Hepatocyte (in vitro differentiated cells): ENCODE measurements around the gene PCNT. TPM values are rescaled to one million over a fixed set of nuclear protein-coding genes. Genes with fewer than 3 reads are reported as not detected.

Source experiments
- DNase-seq: peaks from one replicate; pipeline ENCODE4 v3.0.0-alpha.2; 2016; ENCODE audit warnings: low spot score
- H2AFZ ChIP-seq: fragments of 200-600 bp; sonication (generic); 2 replicates; pipeline ENCODE4 v1.6.0; 2016; ENCODE audit warnings: antibody characterized with exemption, mild to moderate bottlenecking
- H3K27ac ChIP-seq: fragments of 200-600 bp; sonication (generic); 2 replicates; pipeline ENCODE4 v1.5.1; 2016; ENCODE audit warnings: mild to moderate bottlenecking
- H3K27me3 ChIP-seq: fragments of 200-600 bp; sonication (generic); 2 replicates; pipeline ENCODE4 v1.6.1; 2016
- H3K36me3 ChIP-seq: fragments of 200-600 bp; sonication (generic); replicated peaks from 2 replicates; pipeline ENCODE4 v1.5.1; 2016; ENCODE audit warnings: low read depth; ENCODE audit not compliant: insufficient read depth
- H3K4me1 ChIP-seq: fragments of 200-600 bp; sonication (generic); 2 replicates; pipeline ENCODE4 v1.5.1; 2016; ENCODE audit warnings: mild to moderate bottlenecking, moderate library complexity; ENCODE audit not compliant: insufficient read depth
- H3K4me2 ChIP-seq: fragments of 200-600 bp; sonication (generic); 2 replicates; pipeline ENCODE4 v1.6.0; 2016
- H3K4me3 ChIP-seq: fragments of 200-600 bp; sonication (generic); 2 replicates; pipeline ENCODE4 v1.5.1; 2016; ENCODE audit warnings: mild to moderate bottlenecking
- H3K79me2 ChIP-seq: fragments of 200-600 bp; sonication (generic); 2 replicates; pipeline ENCODE4 v1.6.0; 2017; ENCODE audit warnings: mild to moderate bottlenecking
- H3K9me2 ChIP-seq: fragments of 200-600 bp; sonication (generic); replicated peaks from 2 replicates; pipeline ENCODE4 v1.6.0; 2017; ENCODE audit warnings: mild to moderate bottlenecking; ENCODE audit not compliant: insufficient read depth
- H3K9me3 ChIP-seq: fragments of 200-600 bp; sonication (generic); 2 replicates; pipeline ENCODE4 v1.5.1; 2016; ENCODE audit warnings: low read depth, mild to moderate bottlenecking
- H4K20me1 ChIP-seq: fragments of 200-600 bp; sonication (generic); 2 replicates; pipeline ENCODE4 v1.6.0; 2016; ENCODE audit warnings: mild to moderate bottlenecking; ENCODE audit not compliant: insufficient read depth, poor library complexity, severe bottlenecking
- CTCF ChIP-seq: fragments of 200-600 bp; sonication (generic); IDR thresholded peaks from 2 replicates; pipeline ENCODE4 v1.5.1; 2016; ENCODE audit warnings: antibody characterized with exemption, mild to moderate bottlenecking; ENCODE audit not compliant: poor library complexity
- EZH2 ChIP-seq: fragments of 200-600 bp; sonication (generic); IDR thresholded peaks from 2 replicates; pipeline ENCODE4 v1.6.1; 2016; ENCODE audit warnings: antibody characterized with exemption, mild to moderate bottlenecking, borderline replicate concordance
- EZH2phosphoT487 ChIP-seq: fragments of 200-600 bp; sonication (generic); IDR thresholded peaks from one replicate; pipeline ENCODE4 v1.6.1; 2018; ENCODE audit warnings: antibody characterized with exemption, mild to moderate bottlenecking, low read depth, moderate library complexity; ENCODE audit not compliant: unreplicated experiment, severe bottlenecking
- WGBS: methylation state at CpG from one replicate; pipeline ENCODE4 v1.1.6; 2016; ENCODE audit warnings: low lambda C conversion rate; ENCODE audit errors: missing lambda C conversion rate; 5-methylcytosine and 5-hydroxymethylcytosine counted together
- polyA plus RNA-seq: library from polyadenylated mRNA; unstranded; fragments of >200 nt; fragmentation: Nextera tagmentation; extraction: Ambion mirVana; gene quantifications from 2 replicates; pipeline ENCODE4 v1.2.1, GENCODE V29; 2016
- total RNA-seq: library from RNA; depleted of rRNA; stranded (reverse); fragments of >200 nt; gene quantifications from 2 replicates; pipeline ENCODE4 v1.2.3, GENCODE V29; 2014

Gene PCNT
- total and polyA plus RNA-seq, 2 experiments from 2014 or later = 11.5 to 14.3 TPM

- H3K79me2 ChIP-seq = peaks cover 49% of the 10 kb centered on the region
- no peaks in the 10 kb centered on the region for H3K36me3 ChIP-seq
- no peak for DNase-seq
- no peaks in the 10 kb centered on the region for H3K4me1 ChIP-seq
- TF ChIP-seq CTCF (no peak), EZH2phosphoT487 (no peak), EZH2 (no peak)
- no peak overlapping the region for H3K27ac ChIP-seq
- WGBS = 91% methylated on average over 2 of the region's 2 CpGs
- no peak overlapping the region for H3K4me3 ChIP-seq
- H3K9me2 ChIP-seq = no peaks in the 10 kb centered on the region
- no peaks in the 10 kb centered on the region for H3K9me3 ChIP-seq
- H3K27me3 ChIP-seq = no peaks in the 10 kb centered on the region
- H3K4me2 ChIP-seq = no peak overlapping the region
- H2AFZ ChIP-seq = no peak overlapping the region
- no peaks in the 10 kb centered on the region for H4K20me1 ChIP-seq
These were observed 158.9 kb downstream of the PCNT start for GRCh38 chr21:46482846-46483231.

DNA sequence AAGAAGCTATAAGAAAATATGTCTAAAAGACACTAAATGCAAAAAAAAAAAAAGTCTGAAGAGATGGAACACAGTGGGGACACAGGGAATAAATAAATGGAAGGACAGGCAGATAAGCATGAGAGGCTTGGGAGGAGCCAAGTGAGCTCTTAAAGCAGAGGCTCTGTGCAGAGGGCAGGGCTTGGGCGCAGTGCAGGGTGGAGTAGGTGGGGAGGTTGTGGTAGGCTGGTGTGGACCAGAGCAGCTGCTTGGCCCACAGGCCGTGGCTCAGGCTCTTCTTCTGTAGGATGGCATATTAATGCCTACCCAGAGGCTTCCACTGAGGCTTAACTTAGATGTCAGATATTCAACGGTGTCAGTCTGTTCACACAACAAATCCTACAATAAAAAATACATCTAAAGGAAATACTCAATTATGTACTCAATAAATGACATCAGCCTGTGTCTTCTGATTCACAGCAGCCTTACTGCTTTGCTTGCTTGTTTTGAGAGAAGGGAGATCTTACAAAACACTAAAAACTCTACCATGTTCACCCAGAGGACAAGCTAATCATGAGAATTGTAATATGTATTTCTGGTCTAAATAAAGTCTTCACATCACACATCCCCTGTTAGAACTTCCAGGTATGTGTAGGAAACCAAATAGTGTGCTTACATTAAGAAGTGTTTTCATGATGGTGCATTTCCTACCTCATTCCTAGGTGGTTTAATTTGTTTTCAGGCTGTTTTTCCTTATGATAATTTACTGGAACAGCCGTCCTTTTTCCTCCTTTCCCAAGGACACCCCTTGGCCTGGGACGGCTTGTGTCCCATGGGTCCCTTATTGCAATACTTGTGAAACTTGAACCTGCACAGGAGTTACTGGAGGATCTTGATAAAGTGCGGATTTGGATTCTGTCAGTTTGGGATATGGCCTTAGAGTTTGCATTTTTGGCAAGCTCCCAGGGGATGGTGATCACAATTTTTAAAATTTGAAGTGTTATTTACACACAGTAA, 159.6 kb downstream of the PCNT start:
- H3K9me3 ChIP-seq = no peaks in the 10 kb centered on the region
- H3K27me3 ChIP-seq = no peaks in the 10 kb centered on the region
- H3K36me3 ChIP-seq = no peaks in the 10 kb centered on the region
- H3K9me2 ChIP-seq = no peaks in the 10 kb centered on the region
- H3K27ac ChIP-seq = no peak overlapping the region
- DNase-seq = no peak
- H4K20me1 ChIP-seq = no peaks in the 10 kb centered on the region
- H3K4me2 ChIP-seq = no peak overlapping the region
- no peak overlapping the region for H3K4me3 ChIP-seq
- no peak for TF ChIP-seq EZH2
- no peaks in the 10 kb centered on the region for H3K4me1 ChIP-seq
- H3K79me2 ChIP-seq = peaks cover 45% of the 10 kb centered on the region
- WGBS = 76% methylated on average over 6 of the region's 6 CpGs
- no peak overlapping the region for H2AFZ ChIP-seq

DNA sequence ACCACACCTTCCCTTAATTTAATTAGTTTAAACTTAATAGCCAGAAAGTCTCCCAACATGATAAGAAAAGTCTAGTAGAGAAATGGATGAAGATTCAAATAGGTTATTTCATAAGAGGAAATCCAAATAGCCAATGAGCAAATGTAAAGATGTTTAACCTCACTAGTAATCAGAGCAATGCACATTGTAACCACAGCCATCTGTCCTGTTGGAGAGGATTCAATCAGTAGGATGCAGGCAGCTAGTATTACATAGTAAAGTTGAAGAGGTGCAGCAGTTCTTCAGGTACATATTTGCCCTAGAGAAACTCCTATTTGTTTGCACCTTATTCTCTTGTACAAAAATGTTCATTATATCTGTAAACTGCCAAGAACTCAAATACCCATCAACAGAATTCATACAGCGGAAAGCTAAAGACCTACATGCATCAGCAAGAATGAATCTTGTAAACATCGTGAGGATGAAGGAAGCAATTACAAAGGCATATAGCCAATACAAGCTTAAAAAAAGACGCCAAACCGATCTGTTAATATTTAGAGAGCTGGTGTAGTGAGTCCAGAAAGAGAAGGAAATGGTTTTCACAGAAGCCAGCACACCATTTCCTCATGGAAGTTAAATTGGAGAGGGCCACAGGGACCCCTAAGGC, 162.6 kb downstream of the PCNT start:
- WGBS = 85% methylated on average over 4 of the region's 4 CpGs
- H3K9me3 ChIP-seq = no peaks in the 10 kb centered on the region
- DNase-seq = no peak
- H2AFZ ChIP-seq = no peak overlapping the region
- no peaks in the 10 kb centered on the region for H3K4me1 ChIP-seq
- peaks cover 23% of the 10 kb centered on the region for H3K79me2 ChIP-seq
- TF ChIP-seq EZH2phosphoT487 = no peak
- TF ChIP-seq EZH2 = no peak
- no peak for TF ChIP-seq CTCF
- no peak overlapping the region for H3K4me3 ChIP-seq
- no peak overlapping the region for H3K27ac ChIP-seq
- H3K9me2 ChIP-seq = no peaks in the 10 kb centered on the region
- no peak overlapping the region for H3K4me2 ChIP-seq
- H3K27me3 ChIP-seq = no peaks in the 10 kb centered on the region
- no peaks in the 10 kb centered on the region for H3K36me3 ChIP-seq
- H4K20me1 ChIP-seq = no peaks in the 10 kb centered on the region

DNA sequence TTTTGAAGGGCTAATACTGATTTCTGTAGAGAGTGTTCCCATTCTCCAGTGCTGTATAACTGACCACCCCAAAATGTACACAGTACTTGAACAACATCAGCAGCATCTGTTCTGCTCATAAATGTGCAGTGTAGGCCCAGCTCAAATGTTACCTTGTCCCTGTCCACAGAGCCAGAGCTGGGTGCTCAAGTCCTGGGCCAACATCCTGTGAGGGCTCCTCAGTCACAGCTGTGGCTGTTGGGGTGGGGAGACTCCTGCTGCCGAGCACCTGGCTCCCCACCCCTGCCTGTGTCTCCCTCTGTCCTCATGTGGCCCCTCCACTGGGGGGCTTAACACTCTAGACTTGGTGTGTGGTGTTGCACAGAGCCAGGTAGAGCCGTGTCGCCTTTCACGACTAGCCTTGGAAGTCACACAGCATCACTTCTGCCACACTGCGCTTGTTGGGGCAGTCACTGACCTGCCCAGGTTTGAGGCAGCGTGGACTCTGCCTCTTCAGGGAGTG, 165.3 kb downstream of the PCNT start:
- Histone ChIP-seq H3K36me3 (no peaks in the 10 kb centered on the region), H3K79me2 (peaks cover 5% of the 10 kb centered on the region), H3K27ac (no peak overlapping the region), H4K20me1 (no peaks in the 10 kb centered on the region), H3K4me3 (no peak overlapping the region), H3K9me3 (no peaks in the 10 kb centered on the region), H3K4me1 (no peaks in the 10 kb centered on the region), H3K27me3 (no peaks in the 10 kb centered on the region), H2AFZ (no peak overlapping the region), H3K9me2 (no peaks in the 10 kb centered on the region), H3K4me2 (no peak overlapping the region)
- 93% methylated on average over 6 of the region's 6 CpGs for WGBS
- DNase-seq = no peak
- no peak for TF ChIP-seq EZH2phosphoT487
- no peak for TF ChIP-seq CTCF
- TF ChIP-seq EZH2 = no peak
